Right lobe of liver (tissue), 4 donors: ENCODE data around the gene CLIP4.

Experiments used
- POLR2A ChIP-seq: fragments of 450-650 bp; IDR thresholded peaks from one replicate; pipeline ENCODE4 v1.6.1; 2017; ENCODE audit warnings: antibody characterized with exemption, mild to moderate bottlenecking
- TF ChIP-seq, protein P1 (sequence below), 4 donors: fragments of 200-600 bp in 3 of 4; fragments of 450-650 bp in 1 of 4; IDR thresholded peaks; one replicate each; pipeline versions ENCODE4 v1.5.1 to v1.8.0; 2016 to 2022; ENCODE audit warnings: antibody characterized with exemption in 4 of 4, mild to moderate bottlenecking in 2 of 4
- donor health status: DM: no; HTN: no; CAD: no.
- donor health status: DM: no; HTN: no; CAD: no.
- donor health status: DM: no; HTN: yes; CAD: no.

DNA sequence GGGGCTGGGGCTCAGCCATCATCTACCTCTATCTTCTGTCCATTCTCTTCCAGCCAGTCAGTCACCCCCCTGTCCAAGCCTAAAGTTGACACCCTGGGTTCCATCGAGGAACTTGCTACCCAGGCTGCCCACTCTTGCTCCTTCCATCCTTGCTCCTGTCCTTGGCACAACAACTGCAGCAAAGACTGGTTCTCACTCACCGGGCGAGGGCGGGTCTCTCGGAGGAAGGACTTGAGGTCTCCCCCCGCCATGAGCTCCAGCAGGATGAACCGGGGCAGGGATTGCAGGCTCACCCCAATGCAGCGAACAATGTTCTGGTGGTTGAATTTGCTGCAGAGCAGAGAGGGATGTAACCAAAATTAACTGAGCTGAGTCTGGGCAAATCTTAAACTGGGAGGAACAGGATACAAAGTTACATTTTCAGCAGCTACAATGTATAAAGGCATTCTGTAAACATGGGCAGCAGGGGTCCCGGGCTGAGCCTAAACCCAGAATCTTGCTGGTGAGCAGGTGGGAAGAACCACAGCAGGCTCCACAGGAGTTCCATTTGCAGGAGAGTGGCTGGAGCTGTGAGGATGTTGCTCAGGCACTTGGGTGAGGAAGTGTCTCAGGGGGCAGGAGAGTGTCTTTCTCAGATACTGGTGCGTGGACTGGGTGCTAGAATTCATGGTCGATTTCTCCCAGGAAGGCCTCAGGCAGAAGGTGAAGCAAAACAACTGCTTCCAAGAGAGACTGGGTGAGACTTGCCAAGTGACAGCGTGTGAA lies 105.5 kb downstream of the CLIP4 start:
- TF ChIP-seq POLR2A: no peak
- TF ChIP-seq, protein P1, sequence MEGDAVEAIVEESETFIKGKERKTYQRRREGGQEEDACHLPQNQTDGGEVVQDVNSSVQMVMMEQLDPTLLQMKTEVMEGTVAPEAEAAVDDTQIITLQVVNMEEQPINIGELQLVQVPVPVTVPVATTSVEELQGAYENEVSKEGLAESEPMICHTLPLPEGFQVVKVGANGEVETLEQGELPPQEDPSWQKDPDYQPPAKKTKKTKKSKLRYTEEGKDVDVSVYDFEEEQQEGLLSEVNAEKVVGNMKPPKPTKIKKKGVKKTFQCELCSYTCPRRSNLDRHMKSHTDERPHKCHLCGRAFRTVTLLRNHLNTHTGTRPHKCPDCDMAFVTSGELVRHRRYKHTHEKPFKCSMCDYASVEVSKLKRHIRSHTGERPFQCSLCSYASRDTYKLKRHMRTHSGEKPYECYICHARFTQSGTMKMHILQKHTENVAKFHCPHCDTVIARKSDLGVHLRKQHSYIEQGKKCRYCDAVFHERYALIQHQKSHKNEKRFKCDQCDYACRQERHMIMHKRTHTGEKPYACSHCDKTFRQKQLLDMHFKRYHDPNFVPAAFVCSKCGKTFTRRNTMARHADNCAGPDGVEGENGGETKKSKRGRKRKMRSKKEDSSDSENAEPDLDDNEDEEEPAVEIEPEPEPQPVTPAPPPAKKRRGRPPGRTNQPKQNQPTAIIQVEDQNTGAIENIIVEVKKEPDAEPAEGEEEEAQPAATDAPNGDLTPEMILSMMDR (IDR thresholded peaks at IDR 0.05): no peak
